Right atrium auricular region (tissue), 2 donors: ENCODE results near the gene TRIOBP. TPM values are rescaled to one million over a fixed set of nuclear protein-coding genes. Genes with fewer than 3 reads are reported as not detected.
A peak's percentile ranks its signal among the peaks of the same experiment; 100 is the strongest.

Source experiments
- DNase-seq: peaks from one replicate; pipeline ENCODE4 v3.0.0-alpha.2; 2019; ENCODE audit warnings: low spot score
- H3K27ac ChIP-seq, 2 donors: fragments of 200-600 bp; sonication (generic); 1 replicate in 1 of 2; 2 replicates in 1 of 2; pipeline ENCODE4 v1.5.1; 2016 to 2019
- H3K27me3 ChIP-seq, 2 donors: fragments of 200-600 bp; sonication (generic); one replicate each; pipeline versions ENCODE4 v1.5.1 to v1.6.0; 2017 to 2019
- H3K36me3 ChIP-seq: fragments of 200-600 bp; sonication (generic); one replicate; pipeline ENCODE4 v1.5.1; 2016
- H3K4me1 ChIP-seq, 2 donors: fragments of 200-600 bp; sonication (generic); one replicate each; pipeline versions ENCODE4 v1.5.1 to v1.6.0; 2017 to 2019
- H3K4me3 ChIP-seq, 2 donors: fragments of 200-600 bp; sonication (generic); 1 replicate in 1 of 2; 2 replicates in 1 of 2; pipeline ENCODE4 v1.5.1; 2017 to 2019; ENCODE audit warnings: mild to moderate bottlenecking in 1 of 2, moderate library complexity in 1 of 2
- H3K9me3 ChIP-seq, 2 donors: fragments of 200-600 bp; sonication (generic); one replicate each; pipeline ENCODE4 v1.5.1; 2019
- CTCF ChIP-seq, 2 donors: fragments of 200-600 bp; sonication (generic); IDR thresholded peaks; one replicate each; pipeline ENCODE4 v1.5.1; 2019; ENCODE audit warnings: antibody characterized with exemption in 2 of 2
- total RNA-seq, 2 donors: library from RNA; depleted of rRNA; stranded (reverse); fragments of >200 nt; gene quantifications; one replicate each; pipeline ENCODE4 v1.1.0, GENCODE V29; 2016

Gene TRIOBP
- total RNA-seq, 2 donors from 2014 or later = 108 to 118 TPM

- Histone ChIP-seq H3K9me3 (no peaks in the 10 kb centered on the region), H3K27me3 (no peaks in the 10 kb centered on the region), H3K4me1 (peaks cover 0 to 14% of the 10 kb centered on the region in 2 donors), H3K27ac (peak overlapping the region; percentile 35 to 41), H3K36me3 (peaks cover 73% of the 10 kb centered on the region), H3K4me3 (no peak overlapping the region)
- no peak for TF ChIP-seq CTCF (IDR thresholded peaks at IDR 0.05)
- DNase-seq = no peak
These were observed 68.7 kb downstream of the TRIOBP start for GRCh38 chr22:37765498-37765897.

GRCh38 chr22:37765953-37766576 lies 69.2 kb downstream of the TRIOBP start:
- TF ChIP-seq CTCF (IDR thresholded peaks at IDR 0.05) = no peak
- Histone ChIP-seq H3K4me3 (no peak overlapping the region), H3K27ac (peak overlapping the region in 1 of 2 donors; percentile 35), H3K9me3 (no peaks in the 10 kb centered on the region), H3K36me3 (peaks cover 75% of the 10 kb centered on the region), H3K4me1 (peaks cover 0 to 14% of the 10 kb centered on the region in 2 donors), H3K27me3 (no peaks in the 10 kb centered on the region)
- DNase-seq = no peak

- DNase-seq = no peak
- H3K36me3 ChIP-seq = peaks cover 82% of the 10 kb centered on the region
These were observed 71.4 kb downstream of the TRIOBP start for GRCh38 chr22:37768273-37768672.

GRCh38 chr22:37769056-37769455 lies 72.2 kb downstream of the TRIOBP start:
- H3K27ac ChIP-seq = no peak overlapping the region
- DNase-seq = no peak
- no peak overlapping the region for H3K4me3 ChIP-seq
- H3K27me3 ChIP-seq = no peaks in the 10 kb centered on the region
- H3K9me3 ChIP-seq = no peaks in the 10 kb centered on the region
- no peak for TF ChIP-seq CTCF (IDR thresholded peaks at IDR 0.05)
- H3K4me1 ChIP-seq = peaks cover 0 to 14% of the 10 kb centered on the region in 2 donors
- H3K36me3 ChIP-seq = peaks cover 80% of the 10 kb centered on the region

More at GRCh38 chr22:37768273-37768672, 71.4 kb downstream of the TRIOBP start:
- Histone ChIP-seq H3K27me3 (no peaks in the 10 kb centered on the region), H3K9me3 (no peaks in the 10 kb centered on the region), H3K27ac (no peak overlapping the region), H3K4me3 (no peak overlapping the region), H3K4me1 (peaks cover 0 to 14% of the 10 kb centered on the region in 2 donors)
- no peak for TF ChIP-seq CTCF (IDR thresholded peaks at IDR 0.05)

GRCh38 chr22:37771081-37771480 lies 74.2 kb downstream of the TRIOBP start:
- no peak for TF ChIP-seq CTCF (IDR thresholded peaks at IDR 0.05)
- no peak for DNase-seq

More at GRCh38 chr22:37771081-37771480, 74.2 kb downstream of the TRIOBP start:
- H3K36me3 ChIP-seq = peaks cover 75% of the 10 kb centered on the region
- H3K27me3 ChIP-seq = no peaks in the 10 kb centered on the region
- H3K27ac ChIP-seq = no peak overlapping the region
- H3K4me3 ChIP-seq = no peak overlapping the region
- no peaks in the 10 kb centered on the region for H3K9me3 ChIP-seq
- H3K4me1 ChIP-seq = no peaks in the 10 kb centered on the region
